Renal cortical epithelial cell (primary cell): ENCODE results near the gene TMTC2. TPM values are rescaled to one million over a fixed set of nuclear protein-coding genes. Genes with fewer than 3 reads are reported as not detected.

Experiments
- DNase-seq: peaks from one replicate; pipeline ENCODE4 v3.0.0-alpha.2; 2011; ENCODE audit warnings: low read depth
- total RNA-seq: library from RNA; depleted of rRNA; stranded (reverse); fragments of >200 nt; gene quantifications from 2 replicates; pipeline ENCODE4 v1.2.3, GENCODE V29; 2014

The TMTC2 gene
- total RNA-seq, 1 donor from 2014 or later, result 11.1 TPM

GRCh38 chr12:82953397-82953796, 266.7 kb downstream of the TMTC2 start:
- no peak for DNase-seq

GRCh38 chr12:82954064-82954463, 267.4 kb downstream of the TMTC2 start:
- DNase-seq, result no peak

GRCh38 chr12:82954572-82954971, 267.9 kb downstream of the TMTC2 start:
- DNase-seq, result no peak

GRCh38 chr12:82955043-82955442, 268.3 kb downstream of the TMTC2 start:
- DNase-seq, result peak; percentile 21

- DNase-seq, result no peak
These were observed 272.3 kb downstream of the TMTC2 start for GRCh38 chr12:82958966-82959365.

- DNase-seq, result no peak
These were observed 273.1 kb downstream of the TMTC2 start for GRCh38 chr12:82959821-82960220.

- no peak for DNase-seq
These were observed 275.1 kb downstream of the TMTC2 start for GRCh38 chr12:82961835-82962234.

GRCh38 chr12:82963956-82964355, 277.2 kb downstream of the TMTC2 start:
- DNase-seq, result no peak

- DNase-seq, result peak; percentile 4
These were observed 277.7 kb downstream of the TMTC2 start for GRCh38 chr12:82964446-82964845.

GRCh38 chr12:82966001-82966559, 279.4 kb downstream of the TMTC2 start:
- DNase-seq, result no peak

GRCh38 chr12:82968631-82969367, 282.1 kb downstream of the TMTC2 start:
- no peak for DNase-seq

- DNase-seq, result no peak
These were observed 283.9 kb downstream of the TMTC2 start for GRCh38 chr12:82970614-82971013.

- no peak for DNase-seq
These were observed 284.9 kb downstream of the TMTC2 start for GRCh38 chr12:82971584-82971983.

- no peak for DNase-seq
These were observed 285.9 kb downstream of the TMTC2 start for GRCh38 chr12:82972624-82973023.

- DNase-seq, result no peak
These were observed 286.9 kb downstream of the TMTC2 start for GRCh38 chr12:82973592-82973991.

GRCh38 chr12:82981150-82981549, 294.4 kb downstream of the TMTC2 start:
- DNase-seq, result peak; percentile 18

- DNase-seq, result no peak
These were observed 307.4 kb downstream of the TMTC2 start for GRCh38 chr12:82994117-82994516.

GRCh38 chr12:82996168-82996812, 309.6 kb downstream of the TMTC2 start:
- DNase-seq, result peak; percentile 9

GRCh38 chr12:82998509-82998908, 311.8 kb downstream of the TMTC2 start:
- no peak for DNase-seq

- DNase-seq, result no peak
These were observed 316.3 kb downstream of the TMTC2 start for GRCh38 chr12:83003026-83003425.

GRCh38 chr12:83005534-83006197, 319.0 kb downstream of the TMTC2 start:
- DNase-seq, result no peak

- no peak for DNase-seq
These were observed 322.0 kb downstream of the TMTC2 start for GRCh38 chr12:83008703-83009102.
